Mesothelial cell of epicardium (in vitro differentiated cells): ENCODE measurements around the gene EFCAB8. TPM values are rescaled to one million over a fixed set of nuclear protein-coding genes. Genes with fewer than 3 reads are reported as not detected.

Experiments used
- DNase-seq, 2 experiments: peaks; one replicate each; pipeline ENCODE4 v3.0.0; 2021; ENCODE audit warnings: low spot score in 2 of 2; ENCODE audit not compliant: unreplicated experiment in 2 of 2
- H3K27ac Mint-ChIP-seq: 2 replicates; pipeline ENCODE4 v1.8.0; 2021; ENCODE audit warnings: mixed read lengths
- H3K27me3 Mint-ChIP-seq: 2 replicates; pipeline ENCODE4 v1.8.0; 2021; ENCODE audit warnings: low read depth, mixed read lengths
- H3K36me3 Mint-ChIP-seq: 2 replicates; pipeline ENCODE4 v1.8.0; 2021; ENCODE audit warnings: mixed read lengths
- H3K4me1 Mint-ChIP-seq: 2 replicates; pipeline ENCODE4 v1.8.0; 2021; ENCODE audit warnings: mixed read lengths
- H3K4me3 Mint-ChIP-seq: 2 replicates; pipeline ENCODE4 v1.8.0; 2021; ENCODE audit warnings: mild to moderate bottlenecking, moderate library complexity, mixed read lengths
- H3K9me3 Mint-ChIP-seq: 2 replicates; pipeline ENCODE4 v1.8.0; 2021; ENCODE audit warnings: mixed read lengths
- total RNA-seq: library from RNA; stranded (reverse); gene quantifications from 3 replicates; pipeline ENCODE4 v1.2.1, GENCODE V29; 2021
- TF ChIP-seq, protein P1 (sequence below): fragments of 200-600 bp; sonication (generic); IDR thresholded peaks from one replicate; pipeline ENCODE4 v1.5.0; 2021; ENCODE audit warnings: antibody characterized with exemption; ENCODE audit not compliant: unreplicated experiment

Gene EFCAB8
- total RNA-seq, 1 donor from 2014 or later, result 0.47 TPM

DNA sequence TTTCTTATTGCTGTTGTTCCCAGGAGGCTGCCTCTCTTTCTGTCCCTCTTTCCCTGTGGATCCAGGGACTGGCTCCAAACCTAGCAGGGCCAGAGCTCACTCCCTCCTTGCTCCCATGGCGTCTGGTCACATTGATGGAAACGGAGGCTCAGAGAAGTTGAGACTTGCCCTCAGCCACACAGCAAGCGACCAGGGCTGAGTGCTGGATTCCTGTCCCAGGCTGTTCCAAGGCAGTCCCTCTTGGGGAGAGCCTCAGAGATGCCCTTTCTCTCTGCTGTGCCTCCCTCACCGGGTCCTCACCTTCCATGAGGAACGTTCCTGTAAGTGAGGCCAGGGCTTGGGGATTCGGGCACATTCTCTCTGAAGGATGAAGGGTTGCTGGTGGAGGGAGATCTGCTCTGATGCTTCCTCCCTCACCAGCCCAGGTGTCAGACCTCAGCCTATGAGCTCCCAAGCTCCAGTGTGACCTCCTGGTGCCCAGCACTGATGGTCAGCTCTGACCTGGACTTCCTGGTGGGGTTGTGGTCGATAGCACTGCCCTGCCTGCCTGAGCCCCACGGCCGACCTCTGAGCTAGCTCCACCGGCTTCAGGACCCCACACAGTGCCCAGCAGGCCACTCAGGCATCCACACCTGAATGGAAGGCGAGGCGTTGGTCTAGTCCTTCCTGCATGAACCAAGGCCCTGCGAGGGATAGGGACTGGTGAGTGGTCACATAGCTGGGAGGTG lies 118.7 kb downstream of the EFCAB8 start:
- Mint-ChIP-seq H3K4me3 (no peak overlapping the region), H3K27ac (no peak overlapping the region), H3K9me3 (peaks cover 4% of the 10 kb centered on the region), H3K36me3 (no peaks in the 10 kb centered on the region), H3K4me1 (peaks cover 8% of the 10 kb centered on the region), H3K27me3 (no peaks in the 10 kb centered on the region)
- TF ChIP-seq, protein P1, sequence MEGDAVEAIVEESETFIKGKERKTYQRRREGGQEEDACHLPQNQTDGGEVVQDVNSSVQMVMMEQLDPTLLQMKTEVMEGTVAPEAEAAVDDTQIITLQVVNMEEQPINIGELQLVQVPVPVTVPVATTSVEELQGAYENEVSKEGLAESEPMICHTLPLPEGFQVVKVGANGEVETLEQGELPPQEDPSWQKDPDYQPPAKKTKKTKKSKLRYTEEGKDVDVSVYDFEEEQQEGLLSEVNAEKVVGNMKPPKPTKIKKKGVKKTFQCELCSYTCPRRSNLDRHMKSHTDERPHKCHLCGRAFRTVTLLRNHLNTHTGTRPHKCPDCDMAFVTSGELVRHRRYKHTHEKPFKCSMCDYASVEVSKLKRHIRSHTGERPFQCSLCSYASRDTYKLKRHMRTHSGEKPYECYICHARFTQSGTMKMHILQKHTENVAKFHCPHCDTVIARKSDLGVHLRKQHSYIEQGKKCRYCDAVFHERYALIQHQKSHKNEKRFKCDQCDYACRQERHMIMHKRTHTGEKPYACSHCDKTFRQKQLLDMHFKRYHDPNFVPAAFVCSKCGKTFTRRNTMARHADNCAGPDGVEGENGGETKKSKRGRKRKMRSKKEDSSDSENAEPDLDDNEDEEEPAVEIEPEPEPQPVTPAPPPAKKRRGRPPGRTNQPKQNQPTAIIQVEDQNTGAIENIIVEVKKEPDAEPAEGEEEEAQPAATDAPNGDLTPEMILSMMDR, result no peak
- no peak for DNase-seq

DNA sequence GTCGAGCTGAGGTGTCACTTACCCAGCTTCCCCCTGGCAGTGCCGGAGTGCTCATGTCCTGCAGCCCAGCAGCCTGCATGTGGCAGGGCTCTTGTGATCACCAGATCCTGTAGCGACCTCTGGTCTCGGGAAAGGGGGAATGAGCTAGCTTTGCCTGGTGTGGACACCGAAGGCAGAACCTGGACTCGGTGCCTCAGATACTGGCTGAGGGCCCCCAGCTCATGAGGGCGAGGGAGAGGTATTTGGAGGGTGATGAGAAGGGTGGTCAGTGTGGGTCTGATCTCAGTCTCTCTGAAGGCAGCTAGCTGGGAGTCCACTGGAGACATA lies 119.2 kb downstream of the EFCAB8 start:
- Mint-ChIP-seq H3K4me3 (no peak overlapping the region), H3K27me3 (no peaks in the 10 kb centered on the region), H3K4me1 (peaks cover 12% of the 10 kb centered on the region), H3K9me3 (peaks cover 4% of the 10 kb centered on the region), H3K27ac (no peak overlapping the region), H3K36me3 (no peaks in the 10 kb centered on the region)
- TF ChIP-seq, protein P1, result no peak
- DNase-seq, result no peak

DNA sequence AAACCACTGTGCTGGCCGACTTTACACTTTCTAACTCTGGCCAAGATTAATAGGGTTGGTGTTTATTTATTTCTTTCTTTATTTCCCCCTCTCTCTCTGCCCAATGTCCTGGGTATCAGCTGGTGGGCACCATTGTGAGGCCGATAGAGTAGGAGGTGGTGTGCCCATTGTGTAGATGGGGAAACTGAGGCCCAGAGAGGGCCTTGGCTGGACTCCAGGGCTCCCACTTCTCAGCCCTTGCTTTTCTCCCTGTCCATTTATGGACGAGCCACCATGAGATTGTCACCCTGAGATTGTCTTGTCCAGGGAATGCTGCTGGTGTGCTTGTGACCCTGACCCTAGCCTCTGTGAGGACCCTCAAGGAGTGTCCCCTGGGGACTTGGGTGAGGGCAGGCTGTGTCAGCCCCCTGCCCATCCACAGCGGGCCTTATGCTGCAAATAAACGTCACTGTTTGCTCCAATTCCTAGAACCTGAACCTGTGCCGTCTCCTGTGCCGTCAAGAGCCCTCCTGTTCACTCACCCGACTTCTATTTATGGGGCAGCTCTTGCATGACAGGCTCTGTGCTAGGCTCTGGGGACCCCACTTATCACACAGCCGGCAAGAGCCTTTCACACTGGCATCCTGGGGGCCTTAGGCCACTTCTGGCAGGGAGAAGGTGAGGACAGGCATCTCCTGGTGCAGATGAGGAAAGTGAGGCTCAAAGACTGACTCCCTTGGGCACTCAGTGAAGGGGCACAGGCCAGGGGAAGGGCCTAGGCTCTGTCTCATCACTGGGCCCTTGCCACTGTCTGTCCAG lies 120.7 kb downstream of the EFCAB8 start:
- peaks cover 12% of the 10 kb centered on the region for H3K4me1 Mint-ChIP-seq
- H3K27ac Mint-ChIP-seq, result no peak overlapping the region
- H3K4me3 Mint-ChIP-seq, result no peak overlapping the region
- H3K9me3 Mint-ChIP-seq, result peaks cover 4% of the 10 kb centered on the region
- TF ChIP-seq, protein P1, result no peak
- no peak for DNase-seq
- no peaks in the 10 kb centered on the region for H3K27me3 Mint-ChIP-seq
- no peaks in the 10 kb centered on the region for H3K36me3 Mint-ChIP-seq

- Mint-ChIP-seq H3K27me3 (no peaks in the 10 kb centered on the region), H3K36me3 (no peaks in the 10 kb centered on the region), H3K9me3 (peaks cover 4% of the 10 kb centered on the region), H3K27ac (no peak overlapping the region), H3K4me1 (peaks cover 9% of the 10 kb centered on the region), H3K4me3 (no peak overlapping the region)
- TF ChIP-seq, protein P1, result no peak
- DNase-seq, result no peak
Observed at GRCh38 chr20:32980131-32980941, 121.6 kb downstream of the EFCAB8 start.

DNA sequence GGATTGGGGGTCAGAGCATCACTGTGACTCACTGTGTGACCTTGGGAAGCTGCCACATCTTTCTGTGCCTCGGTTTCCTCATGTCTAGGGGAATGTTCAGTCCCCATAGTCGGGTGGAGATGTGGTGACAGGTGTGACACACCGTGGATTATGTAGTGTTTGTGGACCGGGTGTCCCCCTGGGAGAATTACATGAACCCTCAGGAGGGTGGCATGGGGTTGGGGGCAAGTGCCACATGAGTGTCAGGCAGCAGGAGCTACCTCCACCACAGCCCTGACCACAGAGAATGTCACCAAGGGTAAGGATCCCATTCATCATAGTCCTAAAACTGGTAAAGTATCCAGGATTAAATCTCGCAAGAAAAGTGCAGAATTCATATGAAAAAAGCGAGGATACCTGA lies 122.3 kb downstream of the EFCAB8 start:
- Mint-ChIP-seq H3K36me3 (no peaks in the 10 kb centered on the region), H3K27me3 (no peaks in the 10 kb centered on the region), H3K4me1 (peaks cover 7% of the 10 kb centered on the region), H3K4me3 (no peak overlapping the region), H3K27ac (no peak overlapping the region), H3K9me3 (peaks cover 4% of the 10 kb centered on the region)
- DNase-seq, result no peak
- TF ChIP-seq, protein P1, result no peak
